B cell (primary cell): ENCODE results near the gene TRAP1.

Experiments
- EZH2 ChIP-seq: IDR thresholded peaks from 2 replicates; pipeline ENCODE4 v1.6.1; 2012; ENCODE audit warnings: borderline replicate concordance, low read depth, mild to moderate bottlenecking, moderate library complexity, low read length; ENCODE audit not compliant: insufficient read depth, poor library complexity, severe bottlenecking
- TF ChIP-seq, protein P1 (sequence below): fragments of 200-600 bp; IDR thresholded peaks from one replicate; pipeline ENCODE4 v1.8.0; 2022; ENCODE audit warnings: antibody characterized with exemption, mild to moderate bottlenecking

GRCh38 chr16:3728424-3729160 lies 11.3 kb upstream of the TRAP1 start:
- TF ChIP-seq, protein P1, sequence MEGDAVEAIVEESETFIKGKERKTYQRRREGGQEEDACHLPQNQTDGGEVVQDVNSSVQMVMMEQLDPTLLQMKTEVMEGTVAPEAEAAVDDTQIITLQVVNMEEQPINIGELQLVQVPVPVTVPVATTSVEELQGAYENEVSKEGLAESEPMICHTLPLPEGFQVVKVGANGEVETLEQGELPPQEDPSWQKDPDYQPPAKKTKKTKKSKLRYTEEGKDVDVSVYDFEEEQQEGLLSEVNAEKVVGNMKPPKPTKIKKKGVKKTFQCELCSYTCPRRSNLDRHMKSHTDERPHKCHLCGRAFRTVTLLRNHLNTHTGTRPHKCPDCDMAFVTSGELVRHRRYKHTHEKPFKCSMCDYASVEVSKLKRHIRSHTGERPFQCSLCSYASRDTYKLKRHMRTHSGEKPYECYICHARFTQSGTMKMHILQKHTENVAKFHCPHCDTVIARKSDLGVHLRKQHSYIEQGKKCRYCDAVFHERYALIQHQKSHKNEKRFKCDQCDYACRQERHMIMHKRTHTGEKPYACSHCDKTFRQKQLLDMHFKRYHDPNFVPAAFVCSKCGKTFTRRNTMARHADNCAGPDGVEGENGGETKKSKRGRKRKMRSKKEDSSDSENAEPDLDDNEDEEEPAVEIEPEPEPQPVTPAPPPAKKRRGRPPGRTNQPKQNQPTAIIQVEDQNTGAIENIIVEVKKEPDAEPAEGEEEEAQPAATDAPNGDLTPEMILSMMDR = no peak
- TF ChIP-seq EZH2 = no peak
